Panc1 (cell line): Measurements from ENCODE around the gene GNAI3.

ENCODE experiments used
- POLR2AphosphoS5 ChIP-seq: IDR thresholded peaks from 2 replicates; pipeline ENCODE4 v1.6.1; 2012; ENCODE audit warnings: mild to moderate bottlenecking, low read depth, low read length, moderate library complexity
- TCF7L2 ChIP-seq: IDR thresholded peaks from 2 replicates; pipeline ENCODE4 v1.6.1; 2011; ENCODE audit warnings: mild to moderate bottlenecking, low read depth, low read length, inconsistent platforms
- TF ChIP-seq, protein P1 (sequence below), 2 experiments: IDR thresholded peaks; 2 replicates each; pipeline ENCODE4 v1.6.1; 2011 to 2012; ENCODE audit warnings: low read depth in 2 of 2, control low read depth in 1 of 2, low read length in 1 of 2, mild to moderate bottlenecking in 1 of 2, moderate library complexity in 1 of 2; ENCODE audit not compliant: insufficient read depth in 1 of 2
- TF ChIP-seq, protein P2 (sequence below): fragments of 450-650 bp; IDR thresholded peaks from 2 replicates; pipeline ENCODE4 v1.5.1; 2017; ENCODE audit warnings: mild to moderate bottlenecking

DNA sequence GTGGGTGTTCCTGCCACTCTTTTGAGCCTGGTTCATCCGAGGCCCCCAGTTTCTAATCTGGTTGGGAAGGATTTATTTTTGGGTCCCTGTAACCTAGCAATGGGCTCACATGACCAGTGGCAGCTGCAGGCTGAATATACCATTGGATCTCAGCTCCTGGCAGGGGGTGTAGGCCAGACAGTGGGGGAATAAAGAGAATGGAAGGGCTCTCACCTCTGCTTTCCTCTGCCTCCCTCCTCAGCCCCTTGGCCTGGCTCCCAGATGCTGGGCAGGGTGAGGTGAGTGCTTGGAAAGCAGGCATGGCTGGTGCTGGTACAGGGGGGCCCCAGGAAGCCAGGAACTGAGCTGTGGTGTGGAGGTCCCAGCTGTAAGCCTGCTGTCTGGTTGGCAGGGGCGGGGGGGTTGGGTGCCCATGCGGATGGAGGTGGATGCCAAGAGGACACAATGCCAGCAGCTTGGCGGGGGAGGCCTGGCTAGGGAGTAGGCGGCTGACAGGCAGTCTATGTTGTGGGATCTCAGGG, 12.4 kb upstream of the GNAI3 start:
- TF ChIP-seq, protein P1, sequence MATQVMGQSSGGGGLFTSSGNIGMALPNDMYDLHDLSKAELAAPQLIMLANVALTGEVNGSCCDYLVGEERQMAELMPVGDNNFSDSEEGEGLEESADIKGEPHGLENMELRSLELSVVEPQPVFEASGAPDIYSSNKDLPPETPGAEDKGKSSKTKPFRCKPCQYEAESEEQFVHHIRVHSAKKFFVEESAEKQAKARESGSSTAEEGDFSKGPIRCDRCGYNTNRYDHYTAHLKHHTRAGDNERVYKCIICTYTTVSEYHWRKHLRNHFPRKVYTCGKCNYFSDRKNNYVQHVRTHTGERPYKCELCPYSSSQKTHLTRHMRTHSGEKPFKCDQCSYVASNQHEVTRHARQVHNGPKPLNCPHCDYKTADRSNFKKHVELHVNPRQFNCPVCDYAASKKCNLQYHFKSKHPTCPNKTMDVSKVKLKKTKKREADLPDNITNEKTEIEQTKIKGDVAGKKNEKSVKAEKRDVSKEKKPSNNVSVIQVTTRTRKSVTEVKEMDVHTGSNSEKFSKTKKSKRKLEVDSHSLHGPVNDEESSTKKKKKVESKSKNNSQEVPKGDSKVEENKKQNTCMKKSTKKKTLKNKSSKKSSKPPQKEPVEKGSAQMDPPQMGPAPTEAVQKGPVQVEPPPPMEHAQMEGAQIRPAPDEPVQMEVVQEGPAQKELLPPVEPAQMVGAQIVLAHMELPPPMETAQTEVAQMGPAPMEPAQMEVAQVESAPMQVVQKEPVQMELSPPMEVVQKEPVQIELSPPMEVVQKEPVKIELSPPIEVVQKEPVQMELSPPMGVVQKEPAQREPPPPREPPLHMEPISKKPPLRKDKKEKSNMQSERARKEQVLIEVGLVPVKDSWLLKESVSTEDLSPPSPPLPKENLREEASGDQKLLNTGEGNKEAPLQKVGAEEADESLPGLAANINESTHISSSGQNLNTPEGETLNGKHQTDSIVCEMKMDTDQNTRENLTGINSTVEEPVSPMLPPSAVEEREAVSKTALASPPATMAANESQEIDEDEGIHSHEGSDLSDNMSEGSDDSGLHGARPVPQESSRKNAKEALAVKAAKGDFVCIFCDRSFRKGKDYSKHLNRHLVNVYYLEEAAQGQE (IDR thresholded peaks at IDR 0.05; ENCODE audit: insufficient read depth in 1 of 2, low read depth in 2 of 2, low read length in 1 of 2) = no peak
- TF ChIP-seq, protein P2, sequence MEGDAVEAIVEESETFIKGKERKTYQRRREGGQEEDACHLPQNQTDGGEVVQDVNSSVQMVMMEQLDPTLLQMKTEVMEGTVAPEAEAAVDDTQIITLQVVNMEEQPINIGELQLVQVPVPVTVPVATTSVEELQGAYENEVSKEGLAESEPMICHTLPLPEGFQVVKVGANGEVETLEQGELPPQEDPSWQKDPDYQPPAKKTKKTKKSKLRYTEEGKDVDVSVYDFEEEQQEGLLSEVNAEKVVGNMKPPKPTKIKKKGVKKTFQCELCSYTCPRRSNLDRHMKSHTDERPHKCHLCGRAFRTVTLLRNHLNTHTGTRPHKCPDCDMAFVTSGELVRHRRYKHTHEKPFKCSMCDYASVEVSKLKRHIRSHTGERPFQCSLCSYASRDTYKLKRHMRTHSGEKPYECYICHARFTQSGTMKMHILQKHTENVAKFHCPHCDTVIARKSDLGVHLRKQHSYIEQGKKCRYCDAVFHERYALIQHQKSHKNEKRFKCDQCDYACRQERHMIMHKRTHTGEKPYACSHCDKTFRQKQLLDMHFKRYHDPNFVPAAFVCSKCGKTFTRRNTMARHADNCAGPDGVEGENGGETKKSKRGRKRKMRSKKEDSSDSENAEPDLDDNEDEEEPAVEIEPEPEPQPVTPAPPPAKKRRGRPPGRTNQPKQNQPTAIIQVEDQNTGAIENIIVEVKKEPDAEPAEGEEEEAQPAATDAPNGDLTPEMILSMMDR = no peak
- TF ChIP-seq POLR2AphosphoS5 (no peak), TCF7L2 (no peak)
